Measurements from ENCODE around the gene PIEZO2. TPM values are rescaled to one million over a fixed set of nuclear protein-coding genes. Genes with fewer than 3 reads are reported as not detected.

PIEZO2 gene
- total RNA-seq, 3 donors from 2014 or later (not counting 1 experiment from before 2014, with no cell fraction given), result not detected

DNA sequence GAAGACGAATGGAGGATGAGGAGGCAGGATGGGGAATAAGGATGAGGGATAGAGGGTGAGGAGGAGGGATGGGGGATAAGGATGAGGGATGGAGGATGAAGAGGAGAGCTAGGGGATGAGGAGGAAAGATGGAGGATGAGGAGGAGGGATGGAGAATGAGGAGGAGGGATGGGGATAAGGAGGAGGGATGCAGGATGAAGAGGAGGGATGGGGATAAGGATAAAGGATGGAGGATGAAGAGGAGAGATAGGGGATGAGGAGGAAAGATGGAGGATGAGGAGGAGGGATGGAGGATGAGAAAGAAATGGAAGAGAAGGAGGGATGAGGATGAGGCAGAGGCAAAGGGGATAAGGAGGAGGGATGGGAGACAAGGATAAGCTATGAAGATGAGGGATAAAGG lies 393.5 kb downstream of the PIEZO2 start:
- intact Hi-C loops (cut with micrococcal nuclease), result no loop called here
- TF ChIP-seq, protein P1, sequence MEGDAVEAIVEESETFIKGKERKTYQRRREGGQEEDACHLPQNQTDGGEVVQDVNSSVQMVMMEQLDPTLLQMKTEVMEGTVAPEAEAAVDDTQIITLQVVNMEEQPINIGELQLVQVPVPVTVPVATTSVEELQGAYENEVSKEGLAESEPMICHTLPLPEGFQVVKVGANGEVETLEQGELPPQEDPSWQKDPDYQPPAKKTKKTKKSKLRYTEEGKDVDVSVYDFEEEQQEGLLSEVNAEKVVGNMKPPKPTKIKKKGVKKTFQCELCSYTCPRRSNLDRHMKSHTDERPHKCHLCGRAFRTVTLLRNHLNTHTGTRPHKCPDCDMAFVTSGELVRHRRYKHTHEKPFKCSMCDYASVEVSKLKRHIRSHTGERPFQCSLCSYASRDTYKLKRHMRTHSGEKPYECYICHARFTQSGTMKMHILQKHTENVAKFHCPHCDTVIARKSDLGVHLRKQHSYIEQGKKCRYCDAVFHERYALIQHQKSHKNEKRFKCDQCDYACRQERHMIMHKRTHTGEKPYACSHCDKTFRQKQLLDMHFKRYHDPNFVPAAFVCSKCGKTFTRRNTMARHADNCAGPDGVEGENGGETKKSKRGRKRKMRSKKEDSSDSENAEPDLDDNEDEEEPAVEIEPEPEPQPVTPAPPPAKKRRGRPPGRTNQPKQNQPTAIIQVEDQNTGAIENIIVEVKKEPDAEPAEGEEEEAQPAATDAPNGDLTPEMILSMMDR (IDR thresholded peaks at IDR 0.05), result no peak
- WGBS (ENCODE audit: insufficient coverage), result 78% methylated on average over 1 of the region's 1 CpG
- ATAC-seq (no peak), DNase-seq (no peak)
- Mint-ChIP-seq H3K9me3 (no peaks in the 10 kb centered on the region), H3K4me3 (no peak overlapping the region), H3K27ac (no peak overlapping the region), H3K4me1 (no peaks in the 10 kb centered on the region), H3K27me3 (ENCODE audit: low read depth in 2 of 2) (no peaks in the 10 kb centered on the region), H3K36me3 (no peaks in the 10 kb centered on the region)
- no peaks in the 10 kb centered on the region for H3K36me3 ChIP-seq (ENCODE audit: control insufficient read depth, insufficient read depth, low read length)
- H3K4me3 ChIP-seq (ENCODE audit: low read length), result no peak overlapping the region
- no peaks in the 10 kb centered on the region for H3K9me3 ChIP-seq (ENCODE audit: control insufficient read depth, insufficient read depth, low read length)
- no peaks in the 10 kb centered on the region for H3K27me3 ChIP-seq (ENCODE audit: control insufficient read depth, insufficient read depth, low read length)
- no peaks in the 10 kb centered on the region for H3K4me1 ChIP-seq (ENCODE audit: control insufficient read depth, insufficient read depth, low read length)
- H3K27ac ChIP-seq (ENCODE audit: low read length), result no peak overlapping the region

DNA sequence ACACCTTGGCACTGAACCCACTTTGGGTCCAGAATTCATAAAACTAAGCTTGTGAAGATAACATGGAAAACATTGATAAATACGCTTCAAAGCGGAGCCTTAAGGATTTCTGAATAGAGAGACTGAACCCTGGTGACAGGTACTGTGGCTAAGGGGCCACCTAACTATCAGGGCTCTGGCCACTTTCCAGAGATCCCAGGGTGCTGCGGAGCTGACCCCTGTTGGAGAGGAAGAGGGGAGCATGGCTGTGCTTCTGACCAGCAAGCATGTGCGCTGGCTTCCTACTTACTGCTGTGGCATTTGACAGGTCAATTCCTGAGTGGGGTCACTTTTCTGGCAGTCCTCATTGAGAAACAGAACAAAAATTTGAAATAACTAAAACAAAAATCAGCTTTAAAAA lies 395.2 kb downstream of the PIEZO2 start:
- Histone ChIP-seq H3K27ac (ENCODE audit: low read length) (no peak overlapping the region), H3K9me3 (ENCODE audit: control insufficient read depth, insufficient read depth, low read length) (no peaks in the 10 kb centered on the region), H3K27me3 (ENCODE audit: control insufficient read depth, insufficient read depth, low read length) (no peaks in the 10 kb centered on the region), H3K4me1 (ENCODE audit: control insufficient read depth, insufficient read depth, low read length) (no peaks in the 10 kb centered on the region), H3K4me3 (ENCODE audit: low read length) (no peak overlapping the region), H3K36me3 (ENCODE audit: control insufficient read depth, insufficient read depth, low read length) (no peaks in the 10 kb centered on the region)
- DNase-seq, result no peak
- H3K4me3 Mint-ChIP-seq, result no peak overlapping the region
- no peak overlapping the region for H3K27ac Mint-ChIP-seq
- H3K36me3 Mint-ChIP-seq, result no peaks in the 10 kb centered on the region
- intact Hi-C loops (cut with micrococcal nuclease), result no loop called here
- no peaks in the 10 kb centered on the region for H3K27me3 Mint-ChIP-seq (ENCODE audit: low read depth in 2 of 2)
- H3K9me3 Mint-ChIP-seq, result no peaks in the 10 kb centered on the region
- WGBS (ENCODE audit: insufficient coverage), result 92% methylated on average over 4 of the region's 4 CpGs
- TF ChIP-seq, protein P1 (IDR thresholded peaks at IDR 0.05), result no peak
- H3K4me1 Mint-ChIP-seq, result no peaks in the 10 kb centered on the region
- ATAC-seq, result no peak

DNA sequence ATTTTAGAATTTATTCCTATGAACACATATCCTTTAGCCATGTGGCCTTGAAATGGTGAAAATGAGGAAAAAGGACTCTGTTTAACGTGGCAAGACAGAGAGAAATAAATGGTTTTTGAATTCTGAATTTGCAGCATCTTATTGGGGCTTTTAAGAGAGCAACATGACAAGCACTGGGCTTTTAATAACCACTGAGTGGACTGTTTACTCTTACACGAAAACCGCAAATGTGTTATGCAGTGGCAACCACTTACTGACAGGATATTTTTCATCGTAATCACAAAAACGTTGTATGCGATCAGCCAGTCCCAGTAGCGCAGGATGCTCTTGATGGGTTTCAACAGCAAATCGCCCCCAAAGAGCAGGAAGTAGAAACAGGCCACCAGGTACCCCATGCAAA lies 397.0 kb downstream of the PIEZO2 start:
- Mint-ChIP-seq H3K27me3 (ENCODE audit: low read depth in 2 of 2) (no peaks in the 10 kb centered on the region), H3K27ac (no peak overlapping the region), H3K4me3 (no peak overlapping the region), H3K4me1 (no peaks in the 10 kb centered on the region), H3K36me3 (no peaks in the 10 kb centered on the region), H3K9me3 (no peaks in the 10 kb centered on the region)
- ATAC-seq (no peak), DNase-seq (no peak)
- intact Hi-C loops (cut with micrococcal nuclease), result no loop called here
- no peak overlapping the region for H3K4me3 ChIP-seq (ENCODE audit: low read length)
- no peaks in the 10 kb centered on the region for H3K27me3 ChIP-seq (ENCODE audit: control insufficient read depth, insufficient read depth, low read length)
- no peaks in the 10 kb centered on the region for H3K4me1 ChIP-seq (ENCODE audit: control insufficient read depth, insufficient read depth, low read length)
- TF ChIP-seq, protein P1 (IDR thresholded peaks at IDR 0.05), result no peak
- no peak overlapping the region for H3K27ac ChIP-seq (ENCODE audit: low read length)
- no peaks in the 10 kb centered on the region for H3K9me3 ChIP-seq (ENCODE audit: control insufficient read depth, insufficient read depth, low read length)
- H3K36me3 ChIP-seq (ENCODE audit: control insufficient read depth, insufficient read depth, low read length), result no peaks in the 10 kb centered on the region
- 87% methylated on average over 8 of the region's 8 CpGs for WGBS (ENCODE audit: insufficient coverage)

DNA sequence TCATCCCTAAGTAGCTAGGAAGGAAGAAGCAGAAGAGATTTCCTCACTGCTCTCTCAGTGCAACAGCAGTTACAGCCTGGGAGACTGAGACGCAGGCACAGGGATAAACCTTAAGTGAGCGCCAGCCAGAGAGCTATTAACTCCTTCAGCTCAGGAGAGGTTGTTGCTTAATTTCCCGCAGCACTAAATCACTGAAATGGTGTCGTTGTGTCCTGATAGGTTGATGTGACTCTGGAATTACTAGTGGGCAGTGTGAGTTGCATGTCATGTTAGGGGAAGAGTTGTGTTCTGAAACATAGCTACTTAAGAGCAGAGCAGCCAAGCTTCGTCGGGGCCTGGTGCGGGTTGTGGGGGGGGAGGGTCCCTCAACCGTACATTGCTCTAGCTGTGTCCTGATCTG lies 397.7 kb downstream of the PIEZO2 start:
- Histone ChIP-seq H3K4me3 (ENCODE audit: low read length) (no peak overlapping the region), H3K9me3 (ENCODE audit: control insufficient read depth, insufficient read depth, low read length) (no peaks in the 10 kb centered on the region), H3K27me3 (ENCODE audit: control insufficient read depth, insufficient read depth, low read length) (no peaks in the 10 kb centered on the region), H3K27ac (ENCODE audit: low read length) (no peak overlapping the region), H3K36me3 (ENCODE audit: control insufficient read depth, insufficient read depth, low read length) (no peaks in the 10 kb centered on the region), H3K4me1 (ENCODE audit: control insufficient read depth, insufficient read depth, low read length) (no peaks in the 10 kb centered on the region)
- Mint-ChIP-seq H3K27me3 (ENCODE audit: low read depth in 2 of 2) (no peaks in the 10 kb centered on the region), H3K4me1 (no peaks in the 10 kb centered on the region), H3K4me3 (no peak overlapping the region), H3K9me3 (no peaks in the 10 kb centered on the region), H3K27ac (no peak overlapping the region), H3K36me3 (no peaks in the 10 kb centered on the region)
- DNase-seq (no peak), ATAC-seq (no peak)
- TF ChIP-seq, protein P1 (IDR thresholded peaks at IDR 0.05), result no peak
- intact Hi-C loops (cut with micrococcal nuclease), result no loop called here
- WGBS (ENCODE audit: insufficient coverage), result 92% methylated on average over 8 of the region's 8 CpGs
